SK-N-MC (cell line): ENCODE data around the gene RPS25.

Source experiments
- EZH2 ChIP-seq: fragments of 200-600 bp; sonication (generic); IDR thresholded peaks from one replicate; pipeline ENCODE4 v1.6.1; 2017; ENCODE audit warnings: antibody characterized with exemption
- FOXP2 ChIP-seq: optimal IDR thresholded peaks from 2 replicates; pipeline ENCODE3; 2011; ENCODE audit warnings: mild to moderate bottlenecking, moderate library complexity; ENCODE audit not compliant: insufficient read depth; ENCODE audit errors: extremely low read length, control extremely low read depth
- POLR2AphosphoS5 ChIP-seq: IDR thresholded peaks from 2 replicates; pipeline ENCODE4 v1.6.1; 2012; ENCODE audit warnings: mild to moderate bottlenecking, low read depth, low read length, borderline replicate concordance

- TF ChIP-seq EZH2 (no peak), POLR2AphosphoS5 (no peak), FOXP2 (no peak)
Observed at GRCh38 chr11:119028346-119029068, 10.4 kb upstream of the RPS25 start.
